Endothelial cell of umbilical vein (primary cell): Measurements from ENCODE around the gene CACNA2D2. TPM values are rescaled to one million over a fixed set of nuclear protein-coding genes. Genes with fewer than 3 reads are reported as not detected.

ENCODE experiments used
- BruUV-seq: library from RNA; stranded (reverse); fragments of 400-500 nt; replicated peaks from 2 replicates; lab custom pipeline; 2021; lab: Mats Ljungman, UMichigan
- CTCF ChIA-PET: fragments of 300-600, 350-600 bp; sonication (Branson Sonifier 250); formaldehyde crosslinking; loops from one replicate; lab custom pipeline; 2021; ENCODE audit warnings: antibody characterized with exemption, inconsistent platforms; lab: Charles Lee
- POLR2A ChIA-PET: fragments of 300-600, 350-600 bp; sonication (Branson Sonifier 250); formaldehyde crosslinking; loops from one replicate; lab custom pipeline; 2021; ENCODE audit warnings: antibody characterized with exemption, inconsistent platforms; lab: Charles Lee
- DNase-seq: peaks from one replicate; pipeline ENCODE4 v3.0.0-alpha.2; 2011; ENCODE audit warnings: low read depth, low spot score
- FAIRE-seq: peaks from 2 replicates; lab custom pipeline; 2011; peaks lifted over from hg19 to GRCh38; lab: Jason Lieb, UNC
- H2AFZ ChIP-seq: 2 replicates; pipeline ENCODE4 v1.6.0; 2012; ENCODE audit warnings: low read depth, low read length, control low read depth, inconsistent platforms
- H3K27ac ChIP-seq: 2 replicates; pipeline ENCODE4 v1.5.1; 2011; ENCODE audit warnings: low read depth, mild to moderate bottlenecking, control low read depth, low read length, moderate library complexity; ENCODE audit not compliant: insufficient read depth
- H3K27me3 ChIP-seq, 2 experiments: 2 replicates each; pipeline versions ENCODE4 v1.6.0 to v1.6.1; 2011; ENCODE audit warnings: low read length in 2 of 2, mixed read lengths in 1 of 2; ENCODE audit not compliant: control insufficient read depth in 2 of 2, insufficient read depth in 2 of 2
- H3K36me3 ChIP-seq, 2 experiments: 2 replicates in 1 of 2; 3 replicates in 1 of 2; pipeline ENCODE4 v1.5.1; 2011; ENCODE audit warnings: low read length in 2 of 2, mild to moderate bottlenecking in 1 of 2, moderate library complexity in 1 of 2; ENCODE audit not compliant: control insufficient read depth in 2 of 2, insufficient read depth in 2 of 2; ENCODE audit errors: extremely low read depth in 1 of 2
- H3K4me1 ChIP-seq: 3 replicates; pipeline ENCODE4 v1.5.1; 2011; ENCODE audit warnings: mild to moderate bottlenecking, low read length; ENCODE audit not compliant: control insufficient read depth, insufficient read depth; ENCODE audit errors: extremely low read depth
- H3K4me2 ChIP-seq: 2 replicates; pipeline ENCODE4 v1.6.1; 2011; ENCODE audit warnings: low read length, control low read depth, mixed read lengths; ENCODE audit not compliant: insufficient read depth
- H3K4me3 ChIP-seq, 3 experiments: fragments of 200-600 bp in 1 of 3; sonication (generic), shearing (Covaris generic) in 1 of 3; replicated peaks in 1 of 3; 2 replicates each; pipeline ENCODE4 v1.5.1; 2011 to 2016; ENCODE audit warnings: control low read depth in 3 of 3, low read length in 3 of 3, mild to moderate bottlenecking in 2 of 3, inconsistent platforms in 1 of 3, low read depth in 1 of 3, moderate library complexity in 1 of 3; ENCODE audit not compliant: insufficient read depth in 1 of 3
- H3K79me2 ChIP-seq: 2 replicates; pipeline ENCODE4 v1.6.0; 2012; ENCODE audit warnings: low read length, inconsistent platforms; ENCODE audit not compliant: control insufficient read depth, insufficient read depth
- H3K9ac ChIP-seq: replicated peaks from 2 replicates; pipeline ENCODE3; 2011; ENCODE audit warnings: low read length, control low read depth; ENCODE audit not compliant: insufficient read depth; ENCODE audit errors: extremely low read depth
- H3K9me1 ChIP-seq: replicated peaks from 3 replicates; pipeline ENCODE4 v1.6.0; 2011; ENCODE audit warnings: mild to moderate bottlenecking, low read length; ENCODE audit not compliant: control insufficient read depth, insufficient read depth; ENCODE audit errors: extremely low read depth
- H3K9me3 ChIP-seq: replicated peaks from 2 replicates; pipeline ENCODE4 v1.5.1; 2012; ENCODE audit warnings: low read length, inconsistent platforms; ENCODE audit not compliant: control insufficient read depth, insufficient read depth
- H4K20me1 ChIP-seq: replicated peaks from 2 replicates; pipeline ENCODE3; 2011; ENCODE audit warnings: mild to moderate bottlenecking, low read length; ENCODE audit not compliant: control insufficient read depth, insufficient read depth; ENCODE audit errors: extremely low read depth
- CTCF ChIP-seq, 2 donors: IDR thresholded peaks; 1 replicate in 1 of 2; 2 replicates in 1 of 2; pipeline ENCODE4 v1.5.1; 2011; ENCODE audit warnings: low read length in 2 of 2, mild to moderate bottlenecking in 2 of 2, moderate library complexity in 2 of 2, control low read depth in 1 of 2, inconsistent platforms in 1 of 2, low read depth in 1 of 2; ENCODE audit not compliant: insufficient read depth in 1 of 2; ENCODE audit errors: extremely low read depth in 1 of 2
- EZH2 ChIP-seq: IDR thresholded peaks from 2 replicates; pipeline ENCODE4 v1.6.1; 2012; ENCODE audit warnings: borderline replicate concordance, low read depth, mild to moderate bottlenecking, moderate library complexity, low read length, inconsistent platforms; ENCODE audit not compliant: severe bottlenecking
- FOS ChIP-seq: IDR thresholded peaks from 2 replicates; pipeline ENCODE4 v1.6.1; 2011; ENCODE audit warnings: mild to moderate bottlenecking, low read length, moderate library complexity, borderline replicate concordance; ENCODE audit not compliant: insufficient read depth
- GATA2 ChIP-seq: IDR thresholded peaks from 2 replicates; pipeline ENCODE4 v1.7.0; 2011; ENCODE audit warnings: low read depth, mild to moderate bottlenecking, moderate library complexity, mixed read lengths, low read length; ENCODE audit not compliant: insufficient read length, insufficient read depth
- JUN ChIP-seq: IDR thresholded peaks from 2 replicates; pipeline ENCODE4 v1.6.1; 2011; ENCODE audit warnings: borderline replicate concordance, low read depth; ENCODE audit not compliant: insufficient read length, insufficient read depth
- MYC ChIP-seq: IDR thresholded peaks from one replicate; pipeline ENCODE4 v1.6.1; 2011; ENCODE audit warnings: mild to moderate bottlenecking, low read depth, low read length
- POLR2A ChIP-seq: IDR thresholded peaks from 2 replicates; pipeline ENCODE4 v1.6.1; 2012; ENCODE audit warnings: low read depth, mild to moderate bottlenecking, control low read depth, low read length
- dilution Hi-C: fragments of 300-500 bp; cut with MboI; formaldehyde crosslinking; loops from one replicate; pipeline ENCODE4 v1.15.0; 2019; ENCODE audit warnings: low sequenced_read_pairs; ENCODE audit not compliant: extremely low pct_ligation_motif_present
- intact Hi-C: fragments of 100-400 bp; cut with micrococcal nuclease; formaldehyde crosslinking; loops from one replicate; pipeline ENCODE4 v1.10.0; 2022
- polyA plus RNA-seq, 4 experiments: library from polyadenylated mRNA; depleted of rRNA in 3 of 4; stranded (reverse) in 3 of 4; unstranded in 1 of 4; fragments of >200 nt; gene quantifications; 2 replicates each; pipeline versions ENCODE4 v1.2.1 to v1.2.3, GENCODE V29; 2011 to 2012; ENCODE audit warnings: missing spikeins in 1 of 4
- total RNA-seq: library from RNA; stranded (reverse); gene quantifications from 2 replicates; pipeline ENCODE4 v1.2.3, GENCODE V29; 2021
- TF ChIP-seq, protein P1 (sequence below): IDR thresholded peaks from 2 replicates; pipeline ENCODE4 v1.6.1; 2011; ENCODE audit not compliant: insufficient read depth, insufficient read length

CACNA2D2 gene
- total and polyA plus RNA-seq, 2 donors (not counting 3 experiments of a cell fraction or from before 2014, with no cell fraction given) = 0.15 TPM; not detected in 1

- no peak overlapping the region for H2AFZ ChIP-seq
- no peaks in the 10 kb centered on the region for H3K9me3 ChIP-seq
- intact Hi-C loops = no loop called here
- no peak overlapping the region for H3K4me2 ChIP-seq
- no peaks in the 10 kb centered on the region for H3K4me1 ChIP-seq
- no peak for DNase-seq
- dilution Hi-C loops = no loop called here
- H3K27ac ChIP-seq = no peak overlapping the region
- no peaks in the 10 kb centered on the region for H4K20me1 ChIP-seq
- no peak overlapping the region for H3K4me3 ChIP-seq
- H3K27me3 ChIP-seq = no peaks in the 10 kb centered on the region
- H3K9ac ChIP-seq = no peak overlapping the region
- no peaks in the 10 kb centered on the region for H3K36me3 ChIP-seq
- BruUV-seq = no TSS peak
- TF ChIP-seq POLR2A = no peak
- no peak for TF ChIP-seq CTCF (IDR thresholded peaks at IDR 0.05; ENCODE audit: extremely low read depth in 1 of 2, insufficient read depth in 1 of 2, low read depth in 1 of 2, low read length in 2 of 2)
- TF ChIP-seq FOS = no peak
- TF ChIP-seq JUN = no peak
- no peak for TF ChIP-seq GATA2
- TF ChIP-seq MYC = no peak
- TF ChIP-seq, protein P1, sequence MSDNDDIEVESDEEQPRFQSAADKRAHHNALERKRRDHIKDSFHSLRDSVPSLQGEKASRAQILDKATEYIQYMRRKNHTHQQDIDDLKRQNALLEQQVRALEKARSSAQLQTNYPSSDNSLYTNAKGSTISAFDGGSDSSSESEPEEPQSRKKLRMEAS = no peak
- TF ChIP-seq EZH2 = no peak
- FAIRE-seq = no peak
- ChIA-PET POLR2A (no interaction called here), CTCF (interaction anchor here (2.0 kb wide), 1 partner anchor 87 kb away, joined by 8 read pairs; no protein-coding TSS in a partner anchor)
- H3K9me1 ChIP-seq = no peaks in the 10 kb centered on the region
- H3K79me2 ChIP-seq = no peaks in the 10 kb centered on the region
These were observed 48.9 kb downstream of the CACNA2D2 start for GRCh38 chr3:50454481-50455070.
